HCT116 (cell line): Measurements from ENCODE around the gene TRIL. TPM values are rescaled to one million over a fixed set of nuclear protein-coding genes. Genes with fewer than 3 reads are reported as not detected.

Experiments used
- ATAC-seq: fragments of 200-7000 bp; cut with Tn5 transposase; 2 replicates; pipeline ENCODE4 v1.9.1; 2020; ENCODE audit warnings: mild to moderate bottlenecking, moderate library complexity
- BruUV-seq: library from RNA; stranded (reverse); fragments of 400-500 nt; replicated peaks from 2 replicates; lab custom pipeline; 2021; lab: Mats Ljungman, UMichigan
- CTCF ChIA-PET: fragments of 300-600 bp; sonication (Branson Sonifier 250); formaldehyde crosslinking; loops from one replicate; lab custom pipeline; 2021; ENCODE audit warnings: antibody characterized with exemption; lab: Charles Lee
- POLR2A ChIA-PET: fragments of 300-600, 350-600 bp; sonication (Branson Sonifier 250); formaldehyde crosslinking; loops from one replicate; lab custom pipeline; 2021; ENCODE audit warnings: antibody characterized with exemption; lab: Charles Lee
- RAD21 ChIA-PET, 2 experiments: fragments of 300-600 bp; sonication (Branson Sonifier 250); formaldehyde crosslinking; loops; one replicate each; lab custom pipeline; 2023; ENCODE audit warnings: low total read pairs in 2 of 2; ENCODE audit not compliant: uncharacterized antibody in 2 of 2, unreplicated experiment in 2 of 2, low non-redundant PET in 1 of 2; lab: Charles Lee
- DNase-seq: peaks from one replicate; pipeline ENCODE4 v3.0.0-alpha.2; 2010; ENCODE audit warnings: low read depth, low spot score
- H2AFZ ChIP-seq: fragments of 200-600 bp; shearing (Covaris generic), sonication (generic); 2 replicates; pipeline ENCODE4 v1.6.1; 2017; ENCODE audit warnings: low read depth, mixed run types, mixed read lengths, antibody characterized with exemption, low read length; ENCODE audit not compliant: poor library complexity, severe bottlenecking
- H3K27ac ChIP-seq: 2 replicates; pipeline ENCODE4 v1.5.1; 2012; ENCODE audit warnings: low read depth, low read length
- H3K27me3 ChIP-seq: fragments of 200-600 bp; sonication (generic); 2 replicates; pipeline ENCODE4 v1.6.1; 2016; ENCODE audit warnings: mixed run types, low read length, mixed read lengths; ENCODE audit not compliant: insufficient read depth
- H3K36me3 ChIP-seq, 2 experiments: fragments of 200-500 bp in 1 of 2; fragments of 200-600 bp in 1 of 2; sonication (Bioruptor generic) in 1 of 2; sonication (generic) in 1 of 2; 2 replicates each; pipeline versions ENCODE4 v1.5.1 to v1.6.1; 2014 to 2016; ENCODE audit warnings: low read length in 2 of 2, inconsistent platforms in 1 of 2, mixed read lengths in 1 of 2, mixed run types in 1 of 2; ENCODE audit not compliant: insufficient read depth in 2 of 2, control insufficient read depth in 1 of 2
- H3K4me1 ChIP-seq, 2 experiments: fragments of 200-600 bp in 1 of 2; sonication (generic) in 1 of 2; 2 replicates each; pipeline versions ENCODE4 v1.5.1 to v1.6.1; 2012 to 2017; ENCODE audit warnings: low read length in 2 of 2, inconsistent platforms in 1 of 2, mild to moderate bottlenecking in 1 of 2, mixed read lengths in 1 of 2, mixed run types in 1 of 2, moderate library complexity in 1 of 2; ENCODE audit not compliant: insufficient read depth in 2 of 2, control insufficient read depth in 1 of 2
- H3K4me2 ChIP-seq: fragments of 200-600 bp; sonication (generic); 2 replicates; pipeline ENCODE4 v1.6.1; 2017; ENCODE audit warnings: mixed run types, low read length, mixed read lengths
- H3K4me3 ChIP-seq, 2 experiments: fragments of 200-600 bp in 1 of 2; sonication (generic) in 1 of 2; replicated peaks in 1 of 2; 2 replicates each; pipeline ENCODE4 v1.5.1; 2011 to 2016; ENCODE audit warnings: low read length in 2 of 2, control low read depth in 1 of 2, low read depth in 1 of 2, mild to moderate bottlenecking in 1 of 2, mixed read lengths in 1 of 2, mixed run types in 1 of 2
- H3K79me2 ChIP-seq: fragments of 200-600 bp; sonication (generic); 2 replicates; pipeline ENCODE4 v1.6.1; 2017; ENCODE audit warnings: mild to moderate bottlenecking, mixed run types, low read length, moderate library complexity, mixed read lengths; ENCODE audit not compliant: insufficient read depth
- H3K9ac ChIP-seq: fragments of 200-600 bp; sonication (generic); 2 replicates; pipeline ENCODE4 v1.6.1; 2016; ENCODE audit warnings: low read length, mixed read lengths
- H3K9me2 ChIP-seq: fragments of 200-600 bp; sonication (generic), shearing (Covaris generic); 2 replicates; pipeline ENCODE4 v1.6.1; 2017; ENCODE audit warnings: mixed run types, mild to moderate bottlenecking, moderate library complexity; ENCODE audit not compliant: insufficient read depth
- H3K9me3 ChIP-seq, 2 experiments: fragments of 200-500 bp in 1 of 2; fragments of 200-600 bp in 1 of 2; sonication (Bioruptor generic) in 1 of 2; sonication (generic) in 1 of 2; 2 replicates each; pipeline ENCODE4 v1.6.1; 2014 to 2017; ENCODE audit warnings: low read length in 2 of 2, mixed read lengths in 2 of 2, inconsistent platforms in 1 of 2, low read depth in 1 of 2, mild to moderate bottlenecking in 1 of 2, mixed run types in 1 of 2, moderate library complexity in 1 of 2; ENCODE audit not compliant: control insufficient read depth in 1 of 2, insufficient read depth in 1 of 2
- H4K20me1 ChIP-seq: fragments of 200-600 bp; sonication (generic), shearing (Covaris generic); 2 replicates; pipeline ENCODE4 v1.6.1; 2017; ENCODE audit warnings: mixed run types, mild to moderate bottlenecking, moderate library complexity; ENCODE audit not compliant: insufficient read depth
- POLR2A ChIP-seq: IDR thresholded peaks from 2 replicates; pipeline ENCODE4 v1.7.0; 2011; ENCODE audit warnings: borderline replicate concordance; ENCODE audit not compliant: insufficient read depth, insufficient read length; ENCODE audit errors: extremely low read depth
- RAD21 ChIP-seq: IDR thresholded peaks from 2 replicates; pipeline ENCODE4 v1.6.1; 2012; ENCODE audit warnings: low read depth, mild to moderate bottlenecking
- SRF ChIP-seq: IDR thresholded peaks from 2 replicates; pipeline ENCODE4 v1.6.1; 2012; ENCODE audit warnings: low read depth
- intact Hi-C: fragments of 100-400 bp; cut with micrococcal nuclease; formaldehyde crosslinking; loops from 2 replicates; pipeline ENCODE4 v1.10.0; 2022
- total RNA-seq: library from RNA; stranded (reverse); gene quantifications from one replicate; pipeline ENCODE4 v1.2.1, GENCODE V29; 2021; ENCODE audit not compliant: unreplicated experiment
- TF ChIP-seq, protein P1 (sequence below), 3 experiments: fragments of 200-600 bp in 1 of 3; sonication (generic) in 1 of 3; IDR thresholded peaks in 2 of 3; conservative IDR thresholded peaks in 1 of 3; 2 replicates each; pipeline ENCODE4 v1.5.1; 2012 to 2017; ENCODE audit warnings: low read depth in 2 of 3, low read length in 2 of 3, antibody characterized with exemption in 1 of 3, borderline replicate concordance in 1 of 3, control low read depth in 1 of 3, mild to moderate bottlenecking in 1 of 3, mixed read lengths in 1 of 3, mixed run types in 1 of 3, moderate library complexity in 1 of 3; ENCODE audit not compliant: insufficient read depth in 1 of 3

TRIL gene
- total RNA-seq, 1 experiment from 2014 or later, result not detected

DNA sequence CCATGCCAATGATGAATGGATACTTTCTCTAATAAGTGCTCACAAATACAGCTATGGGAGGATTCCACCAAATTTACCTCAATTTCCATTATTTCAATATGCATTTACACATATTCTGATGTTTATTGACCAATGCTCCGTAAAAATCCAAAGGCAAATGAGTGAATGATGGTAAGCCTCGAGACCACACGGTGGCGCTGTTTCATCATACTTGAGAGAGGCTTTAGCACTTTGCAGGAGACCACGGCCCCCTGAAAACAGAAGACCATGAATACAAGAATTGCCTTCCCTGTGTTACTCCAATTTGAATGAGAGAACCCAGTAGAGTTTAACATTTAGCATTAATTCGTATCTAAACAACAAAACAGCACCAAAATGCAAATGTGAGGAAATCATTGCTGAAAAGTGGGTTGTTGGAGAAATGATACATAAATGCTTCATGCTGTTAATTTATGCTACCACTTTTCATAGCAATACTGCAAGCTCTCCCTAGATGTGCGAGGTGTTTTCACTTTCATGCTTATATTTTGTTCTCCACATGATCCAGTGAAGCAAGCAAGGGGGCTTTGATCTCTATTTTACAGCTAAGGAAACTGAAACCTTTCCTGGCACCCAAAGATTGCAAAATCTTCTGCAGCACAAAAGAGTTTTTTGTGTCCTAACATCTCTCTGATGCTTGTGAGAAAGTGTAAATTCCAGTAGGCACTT is 35.4 kb downstream of the TRIL start:
- Histone ChIP-seq H3K9me2 (no peaks in the 10 kb centered on the region), H3K79me2 (no peaks in the 10 kb centered on the region), H3K4me1 (peaks cover 5 to 10% of the 10 kb centered on the region in 2 experiments; a peak in 3 of 4 replicates), H3K27me3 (no peaks in the 10 kb centered on the region), H4K20me1 (no peaks in the 10 kb centered on the region), H2AFZ (peak overlapping the region; percentile 90), H3K9ac (no peak overlapping the region), H3K4me2 (peak overlapping the region; percentile 38), H3K9me3 (no peaks in the 10 kb centered on the region), H3K36me3 (no peaks in the 10 kb centered on the region), H3K4me3 (no peak overlapping the region), H3K27ac (no peak overlapping the region)
- peak; percentile 72 for DNase-seq
- ChIA-PET CTCF (interaction anchor here (0.7 to 9.6 kb wide), 22 partner anchors 10 to 1139 kb away, joined by 3 to 356 read pairs (median 7); no protein-coding TSS in a partner anchor), POLR2A (interaction anchor here (1.7 kb wide), 1 partner anchor 184 kb away, joined by 4 read pairs; no protein-coding TSS in a partner anchor), RAD21 (interaction anchor here (1.3 to 2.6 kb wide), 3 partner anchors 184 to 486 kb away, joined by 8 to 12 read pairs (median 11); no protein-coding TSS in a partner anchor)
- no TSS peak for BruUV-seq
- ATAC-seq, result peak; percentile 52
- TF ChIP-seq, protein P1, sequence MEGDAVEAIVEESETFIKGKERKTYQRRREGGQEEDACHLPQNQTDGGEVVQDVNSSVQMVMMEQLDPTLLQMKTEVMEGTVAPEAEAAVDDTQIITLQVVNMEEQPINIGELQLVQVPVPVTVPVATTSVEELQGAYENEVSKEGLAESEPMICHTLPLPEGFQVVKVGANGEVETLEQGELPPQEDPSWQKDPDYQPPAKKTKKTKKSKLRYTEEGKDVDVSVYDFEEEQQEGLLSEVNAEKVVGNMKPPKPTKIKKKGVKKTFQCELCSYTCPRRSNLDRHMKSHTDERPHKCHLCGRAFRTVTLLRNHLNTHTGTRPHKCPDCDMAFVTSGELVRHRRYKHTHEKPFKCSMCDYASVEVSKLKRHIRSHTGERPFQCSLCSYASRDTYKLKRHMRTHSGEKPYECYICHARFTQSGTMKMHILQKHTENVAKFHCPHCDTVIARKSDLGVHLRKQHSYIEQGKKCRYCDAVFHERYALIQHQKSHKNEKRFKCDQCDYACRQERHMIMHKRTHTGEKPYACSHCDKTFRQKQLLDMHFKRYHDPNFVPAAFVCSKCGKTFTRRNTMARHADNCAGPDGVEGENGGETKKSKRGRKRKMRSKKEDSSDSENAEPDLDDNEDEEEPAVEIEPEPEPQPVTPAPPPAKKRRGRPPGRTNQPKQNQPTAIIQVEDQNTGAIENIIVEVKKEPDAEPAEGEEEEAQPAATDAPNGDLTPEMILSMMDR (IDR thresholded peaks at IDR 0.05 in 2 of 3, conservative IDR thresholded peaks at IDR 0.05 in 1 of 3; ENCODE audit: borderline replicate concordance in 1 of 3, insufficient read depth in 1 of 3, low read depth in 2 of 3, low read length in 2 of 3), result peak; percentile 64 to 95 (median 79)
- peak; percentile 33; the same call in 1 of the 2 replicates for TF ChIP-seq SRF
- no peak for TF ChIP-seq POLR2A
- peak; percentile 83 for TF ChIP-seq RAD21
- intact Hi-C loops, result loop anchor here (1.0 to 5.0 kb wide), 6 partner anchors 180 to 1140 kb away; no protein-coding TSS in a partner anchor
